Measurements from ENCODE around the gene ZNF664. TPM values are rescaled to one million over a fixed set of nuclear protein-coding genes. Genes with fewer than 3 reads are reported as not detected.

ZNF664 gene
- total and polyA plus RNA-seq, 2 of the 13 experiments (the other 11 are each of a cell fraction or from before 2014, with no cell fraction given) = 43.9 to 56.5 TPM

- peak; percentile 25; the same call in 1 of the 2 replicates for TF ChIP-seq ZNF687 (CRISPR knock-in tag; IDR thresholded peaks at IDR 0.05)
- TF ChIP-seq RARA (CRISPR knock-in tag; IDR thresholded peaks at IDR 0.05) = no peak; the same call in 1 of the 2 replicates
- no peak for TF ChIP-seq ZXDC (CRISPR knock-in tag; IDR thresholded peaks at IDR 0.05)
- no peak for TF ChIP-seq ZBED4 (CRISPR knock-in tag; IDR thresholded peaks at IDR 0.05; ENCODE audit: borderline replicate concordance)
- TF ChIP-seq ZNF878 (CRISPR knock-in tag; IDR thresholded peaks at IDR 0.05) = no peak
- TF ChIP-seq RBFOX2 (IDR thresholded peaks at IDR 0.05; ENCODE audit: low read depth, low read length) = no peak
- no peak for TF ChIP-seq BCL3 (CRISPR knock-in tag; IDR thresholded peaks at IDR 0.05)
- TF ChIP-seq RNF219 (CRISPR knock-in tag; IDR thresholded peaks at IDR 0.05) = no peak
- no peak for TF ChIP-seq FOXP4 (CRISPR knock-in tag; IDR thresholded peaks at IDR 0.05)
- TF ChIP-seq ZSCAN21 (CRISPR knock-in tag; IDR thresholded peaks at IDR 0.05; ENCODE audit: borderline replicate concordance) = no peak
Observed at GRCh38 chr12:123949770-123950165, 23.2 kb upstream of the ZNF664 start (continued).
